ENCODE data around the gene WWOX. TPM values are rescaled to one million over a fixed set of nuclear protein-coding genes. Genes with fewer than 3 reads are reported as not detected.

WWOX gene
- total and polyA plus RNA-seq, 7 donors: 7.1 to 46.8 (median 16.1) TPM

DNA sequence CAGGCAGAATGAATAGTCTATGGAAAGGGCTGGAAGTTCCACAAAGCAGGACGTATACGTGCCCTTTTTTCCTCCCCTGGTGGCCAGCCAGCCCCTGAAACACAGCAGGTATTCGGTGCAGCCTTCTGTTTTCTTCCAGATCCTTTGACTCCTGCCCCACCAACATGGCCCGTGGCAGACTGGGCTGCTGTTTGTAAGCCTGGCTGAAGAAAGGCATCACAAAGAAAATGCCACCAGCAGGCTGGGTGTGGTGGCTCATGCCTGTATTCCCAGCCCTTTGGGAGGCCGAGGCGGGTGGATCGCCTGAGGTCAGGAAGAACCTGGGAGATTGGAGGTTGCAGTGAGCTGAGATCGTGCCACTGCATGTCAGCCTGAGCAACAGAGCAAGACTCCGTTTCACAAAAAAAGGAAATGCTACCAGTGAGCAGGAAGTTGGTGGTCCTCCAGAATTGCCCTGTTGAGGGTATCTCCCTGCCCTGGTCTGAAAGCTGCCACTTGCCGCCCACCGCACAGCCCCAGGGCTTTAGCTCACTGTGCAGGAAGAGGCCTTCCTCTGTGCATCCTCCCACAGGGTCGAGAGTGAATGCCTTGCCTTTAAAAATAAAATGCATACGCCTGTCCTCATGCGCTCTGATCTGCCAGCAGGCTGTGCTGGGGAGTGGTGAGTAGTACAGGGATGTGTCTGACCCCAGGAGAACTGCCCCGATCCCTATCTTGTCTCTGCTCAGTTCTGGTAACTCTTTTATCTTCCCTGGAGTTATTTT lies 913.4 kb downstream of the WWOX start:
- no peak for DNase-seq
- H3K27me3 ChIP-seq: no peaks in the 10 kb centered on the region
- intact Hi-C loops (cut with DNase I): no loop called here
- H3K27ac ChIP-seq: no peak overlapping the region
- H3K4me1 ChIP-seq: peaks cover 0 to 6% (median 0%) of the 10 kb centered on the region in 4 donors
- H3K36me3 ChIP-seq: no peaks in the 10 kb centered on the region
- 58 to 86% methylated on average over 15 of the region's 15 CpGs for WGBS, 2 donors
- no peak overlapping the region for H3K4me3 ChIP-seq
- H3K9me3 ChIP-seq: no peaks in the 10 kb centered on the region
- TF ChIP-seq POLR2A (IDR thresholded peaks at IDR 0.05): no peak
- no peak for TF ChIP-seq EP300 (IDR thresholded peaks at IDR 0.05)
- TF ChIP-seq CTCF (IDR thresholded peaks at IDR 0.05): no peak
- no peak for TF ChIP-seq POLR2AphosphoS5 (IDR thresholded peaks at IDR 0.05)

- Histone ChIP-seq H3K27ac (no peak overlapping the region), H3K27me3 (no peaks in the 10 kb centered on the region), H3K36me3 (no peaks in the 10 kb centered on the region), H3K9me3 (no peaks in the 10 kb centered on the region), H3K4me3 (no peak overlapping the region), H3K4me1 (peaks cover 0 to 6% (median 0%) of the 10 kb centered on the region in 4 donors)
- TF ChIP-seq POLR2A (IDR thresholded peaks at IDR 0.05): no peak
- peak in 1 of 4 donors; percentile 7 for TF ChIP-seq POLR2AphosphoS5 (IDR thresholded peaks at IDR 0.05)
- no peak for DNase-seq
- intact Hi-C loops (cut with DNase I): no loop called here
- 81 to 92% methylated on average over 17 of the region's 17 CpGs for WGBS, 2 donors
These were observed 914.6 kb downstream of the WWOX start for GRCh38 chr16:79013930-79014660.

DNA sequence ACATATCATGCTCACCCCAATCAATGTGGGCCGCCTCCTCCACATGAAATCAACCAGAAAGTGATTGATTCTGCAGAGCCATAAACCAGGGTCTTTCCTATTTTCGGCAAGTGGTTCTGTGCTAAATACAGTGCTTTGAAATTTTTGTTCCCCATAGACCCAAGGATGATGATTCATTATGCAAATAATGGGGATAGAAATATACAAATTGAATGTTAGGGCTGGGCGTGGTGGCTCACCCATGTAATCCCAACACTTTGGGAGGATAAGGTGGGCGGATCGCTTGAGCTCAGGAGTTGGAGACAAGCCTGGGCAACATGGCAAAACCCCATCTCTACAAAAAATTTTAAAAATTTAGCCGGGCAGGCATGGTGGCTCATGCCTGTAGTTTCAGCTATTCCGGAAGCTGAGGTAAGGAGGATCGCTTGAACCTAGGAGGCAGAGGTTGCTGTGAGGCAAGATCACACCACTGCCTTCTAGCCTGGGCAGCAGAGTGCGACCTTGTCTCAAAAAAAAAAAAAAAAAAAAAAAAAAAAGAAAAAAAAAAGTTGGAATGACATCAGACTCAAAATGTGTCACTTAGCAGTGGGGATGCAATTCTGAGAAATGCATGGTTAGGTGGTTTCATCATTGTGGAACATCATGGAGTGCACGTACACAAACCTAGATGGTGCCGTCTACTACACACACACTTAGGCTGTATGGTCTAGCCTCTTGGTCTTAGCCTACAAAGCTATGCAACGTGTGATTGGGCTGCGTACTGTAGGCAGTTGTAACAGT lies 919.4 kb downstream of the WWOX start:
- DNase-seq: no peak
- 93 to 95% methylated on average over 13 of the region's 13 CpGs for WGBS, 2 donors
- H3K9me3 ChIP-seq: no peaks in the 10 kb centered on the region
- no peak overlapping the region for H3K4me3 ChIP-seq
- no peak overlapping the region for H3K27ac ChIP-seq
- no peaks in the 10 kb centered on the region for H3K36me3 ChIP-seq
- no peaks in the 10 kb centered on the region for H3K27me3 ChIP-seq
- H3K4me1 ChIP-seq: peaks cover 0 to 5% (median 0%) of the 10 kb centered on the region in 4 donors
- TF ChIP-seq POLR2AphosphoS5 (IDR thresholded peaks at IDR 0.05): no peak
- no peak for TF ChIP-seq CTCF (IDR thresholded peaks at IDR 0.05)
- TF ChIP-seq POLR2A (IDR thresholded peaks at IDR 0.05): no peak
- no peak for TF ChIP-seq EP300 (IDR thresholded peaks at IDR 0.05)
- intact Hi-C loops (cut with DNase I): no loop called here

GRCh38 chr16:79019431-79019830 lies 920.0 kb downstream of the WWOX start:
- H3K4me3 ChIP-seq: no peak overlapping the region
- 48 to 79% methylated on average over 3 of the region's 3 CpGs for WGBS, 2 donors
- no peaks in the 10 kb centered on the region for H3K27me3 ChIP-seq
- H3K4me1 ChIP-seq: no peaks in the 10 kb centered on the region
- no peak for TF ChIP-seq EP300 (IDR thresholded peaks at IDR 0.05)
- TF ChIP-seq CTCF (IDR thresholded peaks at IDR 0.05): no peak
- no peak for TF ChIP-seq POLR2AphosphoS5 (IDR thresholded peaks at IDR 0.05)
- H3K36me3 ChIP-seq: no peaks in the 10 kb centered on the region
- no peaks in the 10 kb centered on the region for H3K9me3 ChIP-seq
- intact Hi-C loops (cut with DNase I): no loop called here
- H3K27ac ChIP-seq: no peak overlapping the region
- DNase-seq: no peak
